Ecto neural progenitor cell (in vitro differentiated cells): ENCODE results near the gene ACER3.
A peak's percentile ranks its signal among the peaks of the same experiment; 100 is the strongest.
"Not testable (repeated sequence)": the region's sequence is repeated elsewhere in the genome, so short reads cannot be mapped to it uniquely, and the experiment has no call there.

Experiments used
- DNase-seq: peaks from one replicate; pipeline ENCODE4 v3.0.0-alpha.2; 2018; ENCODE audit warnings: low spot score

The ACER3 gene

GRCh38 chr11:76919887-76920746 is 59.4 kb downstream of the ACER3 start:
- DNase-seq = peak; percentile 66

GRCh38 chr11:76927160-76927559 is 66.4 kb downstream of the ACER3 start:
- DNase-seq = no peak

DNA sequence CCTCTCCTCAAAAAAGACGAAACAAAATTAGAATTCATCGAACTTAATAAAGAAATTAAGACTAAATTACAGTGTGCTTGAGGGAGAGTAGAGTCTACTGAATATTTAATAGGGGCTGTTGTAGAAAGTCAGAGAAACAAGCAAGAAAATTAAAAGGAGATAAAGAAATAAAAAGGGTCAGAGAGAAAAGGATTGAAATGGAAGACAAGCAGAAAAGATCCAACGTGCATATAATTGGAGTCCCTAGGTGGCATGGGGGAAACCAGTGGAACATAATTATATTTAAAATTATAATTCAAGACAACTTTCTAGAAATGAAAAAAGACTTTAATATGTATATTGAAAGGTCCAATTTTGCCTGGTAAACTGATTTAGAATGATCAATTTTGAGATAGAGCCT is 74.3 kb downstream of the ACER3 start:
- no peak for DNase-seq

DNA sequence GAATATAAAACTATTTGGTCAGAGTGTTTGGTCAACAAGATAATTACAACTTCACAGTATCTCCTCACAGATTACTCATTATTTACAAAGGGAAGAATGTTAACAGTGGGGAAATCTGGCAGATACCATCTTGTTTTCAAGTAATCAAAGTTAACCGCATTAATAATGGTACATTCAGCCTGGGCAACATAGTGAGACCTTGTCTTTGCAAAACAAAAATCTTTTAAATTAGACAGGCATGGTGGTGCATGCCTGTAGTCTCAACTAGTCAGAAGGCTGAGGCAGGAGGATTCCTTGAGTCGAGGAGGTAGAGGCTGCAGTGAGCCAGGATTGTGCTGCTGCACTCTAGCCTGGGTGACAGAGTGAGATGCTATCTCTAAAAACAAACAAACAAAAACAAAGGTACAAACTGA is 78.5 kb downstream of the ACER3 start:
- no peak for DNase-seq

DNA sequence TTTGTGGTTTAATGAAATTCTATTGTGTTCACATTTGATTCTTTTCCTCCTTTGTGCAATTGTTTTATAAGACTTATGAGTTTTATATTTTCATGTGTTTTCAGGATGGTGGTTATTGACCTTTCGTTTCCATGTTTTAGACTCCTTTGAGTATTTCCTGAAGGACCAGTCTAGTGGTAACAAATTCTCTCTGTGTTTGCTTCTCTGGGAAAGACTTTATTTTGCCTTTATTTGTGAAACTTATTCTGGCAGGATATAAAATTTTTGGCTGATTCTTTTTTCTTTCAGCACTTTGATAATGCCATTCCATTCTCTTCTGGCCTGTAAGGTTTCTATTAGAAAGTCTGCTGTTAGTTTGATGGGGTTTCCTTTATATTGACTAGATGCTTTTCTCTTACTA is 83.5 kb downstream of the ACER3 start:
- no peak for DNase-seq

DNA sequence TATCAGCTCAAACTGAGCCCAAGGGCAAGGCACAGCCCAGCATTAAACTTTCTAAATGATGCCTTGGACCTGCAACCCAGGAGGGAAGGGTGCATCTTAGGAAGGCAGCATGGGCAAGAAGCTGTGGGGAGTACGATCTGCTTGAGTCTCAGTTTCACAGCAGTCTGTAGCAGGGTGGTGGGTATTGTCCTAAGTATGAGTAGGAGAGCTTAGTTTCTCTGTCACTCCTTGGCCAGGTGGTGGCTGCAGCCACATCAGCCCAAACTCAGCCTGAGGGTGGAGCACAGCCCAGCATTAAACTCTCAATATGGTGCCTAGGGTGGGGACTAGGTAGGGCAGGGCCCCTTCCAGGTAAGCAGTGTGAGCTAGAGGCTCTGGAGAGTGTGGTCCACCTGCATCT is 85.5 kb downstream of the ACER3 start:
- DNase-seq = no peak

DNA sequence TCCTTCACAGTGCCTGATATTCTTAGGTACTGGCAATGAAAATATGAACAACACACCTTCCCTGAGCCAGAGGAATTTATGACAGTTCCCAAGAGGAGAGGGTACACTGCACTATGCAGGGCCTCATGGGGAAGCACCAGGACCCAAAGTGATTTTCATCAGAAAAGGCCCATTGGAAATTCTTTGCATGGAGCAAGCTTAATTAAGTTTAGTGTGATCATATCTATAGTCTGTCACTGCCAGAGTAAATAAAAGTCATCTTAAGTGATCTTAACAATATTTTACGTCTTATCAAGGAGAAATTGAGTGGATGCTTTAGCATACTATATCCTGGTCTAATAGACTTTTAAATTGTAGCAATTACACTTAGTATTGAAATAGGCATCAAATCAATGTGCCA is 86.5 kb downstream of the ACER3 start:
- DNase-seq = no peak

- DNase-seq = no peak
Observed at GRCh38 chr11:76947800-76948199, 87.1 kb downstream of the ACER3 start.

- no peak for DNase-seq
Observed at GRCh38 chr11:76955459-76956114, 94.9 kb downstream of the ACER3 start.

DNA sequence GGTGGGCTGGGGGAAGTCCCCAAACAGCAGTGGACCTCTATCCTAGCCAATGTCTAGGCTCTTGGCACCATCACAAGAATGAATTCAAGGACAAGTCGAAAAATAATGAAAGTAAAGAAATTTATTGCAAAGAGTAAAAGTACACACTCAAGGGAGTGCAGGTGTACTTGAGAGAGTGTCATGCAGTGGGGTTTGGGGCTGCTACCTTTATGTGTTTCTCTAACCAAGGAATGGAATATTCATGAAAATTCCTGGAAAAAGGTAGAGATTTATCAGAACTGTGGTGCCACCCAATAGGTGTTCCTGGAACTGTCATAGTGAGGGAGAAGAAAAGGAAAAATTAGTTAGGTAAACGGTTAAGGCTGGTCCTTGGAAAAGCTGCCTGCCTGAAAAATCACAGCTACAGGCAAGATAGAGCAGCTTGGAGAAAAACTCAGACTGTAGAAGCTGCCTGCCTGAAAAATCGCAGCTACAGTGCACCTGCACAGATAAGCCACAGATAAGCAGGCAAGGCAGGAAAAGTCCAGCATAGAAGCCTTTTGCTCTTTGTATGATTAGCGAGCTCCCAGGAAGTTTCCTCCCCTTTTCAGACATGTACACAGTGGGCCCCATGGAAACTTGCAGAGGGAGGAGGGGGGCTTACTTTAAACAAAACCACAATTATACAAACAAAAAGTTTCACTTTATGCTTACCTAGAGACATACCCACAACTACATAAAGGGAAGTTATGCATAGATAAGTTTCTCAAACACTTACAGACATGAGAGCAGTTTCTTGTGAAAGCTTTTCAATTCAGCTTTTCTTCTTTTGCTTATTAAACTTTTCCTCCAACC is 102.1 kb downstream of the ACER3 start:
- DNase-seq = no peak

DNA sequence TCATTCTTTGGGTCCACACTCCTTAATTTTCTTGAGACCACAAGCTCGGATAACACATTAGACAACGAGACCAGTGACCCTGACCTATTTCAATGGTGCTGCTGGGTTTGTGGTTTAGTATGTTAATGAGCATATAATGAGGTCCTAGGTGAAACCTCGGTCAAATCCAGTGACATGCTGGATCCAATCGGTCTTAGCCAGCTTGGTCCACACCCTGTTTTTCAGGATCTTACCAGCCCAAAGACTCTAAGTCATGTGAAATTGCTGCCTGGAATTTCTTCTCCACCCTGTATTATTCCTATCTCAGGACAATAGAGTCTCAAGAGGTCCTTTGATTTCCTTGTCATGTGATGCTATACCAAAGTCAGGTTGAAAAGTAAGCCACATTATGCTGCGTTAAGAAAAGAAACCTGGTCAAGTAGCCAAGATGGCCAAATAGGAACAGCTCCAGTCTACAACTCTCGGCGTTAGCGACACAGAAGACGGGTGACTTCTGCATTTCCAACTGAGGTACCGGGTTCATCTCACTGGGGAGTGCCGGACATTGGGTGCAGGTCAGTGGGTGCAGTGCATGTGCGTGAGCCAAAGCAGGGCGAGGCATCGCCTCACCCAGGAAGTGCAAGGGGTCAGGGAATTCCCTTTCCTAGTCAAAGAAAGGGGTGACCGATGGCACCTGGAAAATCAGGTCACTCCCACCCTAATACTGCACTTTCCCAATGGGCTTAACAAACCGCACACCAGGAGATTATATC is 102.9 kb downstream of the ACER3 start:
- DNase-seq = not testable (repeated sequence)

GRCh38 chr11:76972051-76972450 is 111.3 kb downstream of the ACER3 start:
- no peak for DNase-seq

DNA sequence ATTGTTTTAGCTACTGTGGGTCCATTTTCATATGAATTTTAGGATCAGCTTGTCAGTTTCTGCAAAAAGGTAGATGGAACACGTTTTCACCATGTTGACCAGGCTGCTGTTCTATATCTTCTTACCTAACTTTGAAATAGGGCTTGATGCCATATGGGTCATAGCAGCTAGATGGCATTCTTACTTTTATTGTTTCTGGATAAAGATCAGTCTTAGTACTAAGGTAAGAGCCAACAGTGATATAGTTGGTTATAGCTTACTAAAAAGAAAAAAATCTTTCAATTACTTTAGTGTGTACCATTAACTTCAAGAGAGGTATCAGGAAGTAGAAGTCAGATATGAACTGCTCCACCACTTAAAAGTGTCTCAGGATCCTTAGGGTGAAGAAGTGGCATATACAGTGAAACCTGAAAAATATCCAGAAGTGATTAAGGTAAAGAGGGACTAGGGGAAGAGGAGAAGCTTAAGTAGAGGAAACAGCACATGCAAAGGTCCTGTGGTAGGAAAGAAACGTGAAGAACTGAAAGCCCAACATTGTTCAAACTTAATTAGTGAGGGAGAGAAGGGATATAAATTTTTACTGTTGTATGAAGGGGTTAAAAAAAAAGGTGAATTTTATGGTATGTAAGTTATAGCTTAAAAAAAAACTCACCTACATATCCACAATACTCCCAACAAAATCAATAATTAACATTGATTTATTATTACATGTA is 113.6 kb downstream of the ACER3 start:
- DNase-seq = no peak

GRCh38 chr11:76975513-76975912 is 114.8 kb downstream of the ACER3 start:
- DNase-seq = no peak

- no peak for DNase-seq
Observed at GRCh38 chr11:76977791-76978190, 117.1 kb downstream of the ACER3 start.

DNA sequence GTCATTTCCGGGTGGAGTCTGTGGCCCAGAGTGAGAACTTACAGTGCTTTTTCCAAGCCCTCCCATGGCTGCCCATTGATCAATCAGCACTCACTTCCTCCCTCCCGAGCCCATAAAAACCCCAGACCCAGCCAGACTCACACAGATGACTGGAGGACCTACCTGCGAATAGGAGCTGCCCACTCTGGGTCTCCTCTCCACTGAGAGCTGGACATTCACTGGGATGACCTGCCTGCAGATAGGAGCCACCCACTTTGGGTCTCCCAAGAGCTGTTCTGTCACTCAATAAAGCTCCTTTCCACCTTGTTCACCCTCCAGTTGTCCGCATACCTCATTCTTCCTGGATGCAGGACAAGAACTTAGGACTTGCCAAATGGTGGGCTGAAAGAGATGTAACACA is 117.5 kb downstream of the ACER3 start:
- no peak for DNase-seq

- DNase-seq = no peak
Observed at GRCh38 chr11:76978818-76979217, 118.1 kb downstream of the ACER3 start.

DNA sequence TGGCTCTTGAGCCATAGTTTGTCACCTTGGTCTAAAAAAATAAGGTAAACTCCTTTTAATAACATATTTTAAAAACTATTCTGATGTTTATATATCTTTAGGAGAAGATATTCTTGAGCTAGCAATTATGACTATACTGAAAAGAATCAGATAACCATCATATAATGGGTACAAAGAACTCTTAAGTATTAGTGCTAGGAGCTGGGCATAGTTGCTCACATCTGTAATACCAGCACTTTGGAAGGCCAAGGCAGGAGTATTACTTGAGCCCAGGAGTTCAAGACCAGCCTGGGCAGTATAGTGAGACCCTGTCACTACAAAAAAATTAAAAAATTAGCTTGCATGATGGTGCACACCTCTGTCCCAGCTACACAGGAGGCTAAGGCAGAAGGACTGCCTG is 119.5 kb downstream of the ACER3 start:
- no peak for DNase-seq

GRCh38 chr11:76984743-76985142 is 124.0 kb downstream of the ACER3 start:
- DNase-seq = no peak

DNA sequence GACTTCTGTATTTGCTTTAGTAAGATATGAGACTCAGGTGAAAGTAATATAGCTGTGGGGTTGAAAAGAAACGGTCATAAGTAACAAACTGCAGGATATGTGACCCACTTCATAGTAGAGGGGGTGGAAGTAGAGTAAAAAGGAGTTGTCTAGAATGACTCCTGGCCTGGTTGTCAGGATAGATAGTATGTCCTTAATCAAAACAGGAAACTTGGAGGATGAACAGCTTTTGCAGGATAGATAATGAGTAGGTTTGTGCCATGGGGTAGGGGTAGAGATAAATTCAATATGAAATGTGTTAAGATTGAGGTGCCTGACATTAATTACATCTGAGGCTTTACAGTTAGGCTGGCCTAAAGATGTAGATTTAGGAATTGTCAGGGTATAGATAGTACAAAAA is 126.5 kb downstream of the ACER3 start:
- DNase-seq = no peak

DNA sequence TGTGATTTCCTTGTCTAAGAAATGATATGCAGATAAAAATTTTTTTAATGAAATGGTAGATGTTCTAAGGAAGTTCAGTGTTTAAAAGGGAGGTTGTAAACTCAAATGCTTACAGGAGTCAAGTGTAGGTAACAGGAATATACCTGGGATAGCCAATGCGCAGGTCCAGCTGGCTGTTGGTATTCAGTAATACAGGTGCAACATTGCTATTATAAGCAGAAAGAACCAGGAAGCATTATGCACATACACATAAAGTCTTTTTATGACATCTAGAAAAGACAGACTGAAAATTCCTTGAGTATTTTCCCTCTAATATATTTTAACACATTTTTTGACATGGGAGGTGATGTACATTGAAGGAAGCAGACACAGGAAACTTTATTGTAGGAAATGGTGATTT is 129.9 kb downstream of the ACER3 start:
- no peak for DNase-seq
